WTC11 (cell line): ENCODE results near the gene RBM47.

Experiments
- CREB1 ChIP-seq: sonication (generic); formaldehyde crosslinking; IDR thresholded peaks from 2 replicates; pipeline ENCODE4 v1.8.0; 2023; ENCODE audit warnings: mild to moderate bottlenecking, missing genetic modification reagents
- CTCF ChIP-seq: fragments of 200-600 bp; IDR thresholded peaks from 2 replicates; pipeline ENCODE4 v1.8.0; 2022; ENCODE audit warnings: antibody characterized with exemption
- ESRRA ChIP-seq: sonication (generic); formaldehyde crosslinking; IDR thresholded peaks from 2 replicates; pipeline ENCODE4 v1.8.1; 2022; ENCODE audit warnings: mild to moderate bottlenecking, missing genetic modification reagents, borderline replicate concordance
- HMGXB4 ChIP-seq: sonication (generic); formaldehyde crosslinking; IDR thresholded peaks from 2 replicates; pipeline ENCODE4 v1.8.1; 2023; ENCODE audit warnings: mild to moderate bottlenecking, moderate library complexity, missing genetic modification reagents
- JUN ChIP-seq: sonication (generic); formaldehyde crosslinking; IDR thresholded peaks from 2 replicates; pipeline ENCODE4 v1.8.0; 2023; ENCODE audit warnings: mild to moderate bottlenecking, missing genetic modification reagents
- NR2C2 ChIP-seq: sonication (generic); formaldehyde crosslinking; IDR thresholded peaks from 2 replicates; pipeline ENCODE4 v1.8.0; 2022; ENCODE audit warnings: mild to moderate bottlenecking, missing genetic modification reagents
- PREB ChIP-seq: sonication (generic); formaldehyde crosslinking; IDR thresholded peaks from 2 replicates; pipeline ENCODE4 v1.8.1; 2022; ENCODE audit warnings: mild to moderate bottlenecking, missing genetic modification reagents, moderate library complexity, borderline replicate concordance
- PRRX2 ChIP-seq: fragments of 250-450 bp; sonication (Bioruptor Pico); IDR thresholded peaks from 2 replicates; pipeline ENCODE4 v1.8.0; 2021; ENCODE audit warnings: mild to moderate bottlenecking
- USF2 ChIP-seq: sonication (generic); formaldehyde crosslinking; IDR thresholded peaks from 2 replicates; pipeline ENCODE4 v1.8.1; 2023; ENCODE audit warnings: mild to moderate bottlenecking, missing genetic modification reagents, moderate library complexity
- ZBTB21 ChIP-seq: sonication (generic); formaldehyde crosslinking; IDR thresholded peaks from 2 replicates; pipeline ENCODE4 v1.8.1; 2023; ENCODE audit warnings: mild to moderate bottlenecking, missing genetic modification reagents, borderline replicate concordance
- ZBTB43 ChIP-seq: sonication (generic); formaldehyde crosslinking; IDR thresholded peaks from 2 replicates; pipeline ENCODE4 v1.8.1; 2023; ENCODE audit warnings: mild to moderate bottlenecking, missing genetic modification reagents
- ZNF232 ChIP-seq: sonication (generic); formaldehyde crosslinking; IDR thresholded peaks from 2 replicates; pipeline ENCODE4 v1.8.0; 2022; ENCODE audit warnings: mild to moderate bottlenecking, missing genetic modification reagents
- ZSCAN18 ChIP-seq: fragments of 250-450 bp; sonication (Bioruptor Pico); IDR thresholded peaks from 2 replicates; pipeline ENCODE4 v2.1.2; 2022; ENCODE audit warnings: mild to moderate bottlenecking, moderate library complexity

GRCh38 chr4:40662962-40663604 is 33.4 kb upstream of the RBM47 start:
- TF ChIP-seq PRRX2 (no peak), CTCF (no peak), ZNF232 (CRISPR knock-in tag) (no peak), HMGXB4 (CRISPR knock-in tag) (no peak), NR2C2 (CRISPR knock-in tag) (no peak), ZBTB21 (CRISPR knock-in tag) (no peak), USF2 (CRISPR knock-in tag) (no peak), CREB1 (CRISPR knock-in tag) (no peak), PREB (CRISPR knock-in tag) (no peak), ZBTB43 (no peak), ZSCAN18 (CRISPR knock-in tag) (no peak), JUN (CRISPR knock-in tag) (no peak), ESRRA (no peak)
